Measurements from ENCODE around the gene KIF21A. TPM values are rescaled to one million over a fixed set of nuclear protein-coding genes. Genes with fewer than 3 reads are reported as not detected.

KIF21A gene
- total RNA-seq, 1 donor from 2014 or later: 24.4 TPM

- no peak for DNase-seq (ENCODE audit: low spot score in 2 of 2, unreplicated experiment in 2 of 2)
- peaks cover 21% of the 10 kb centered on the region for H3K4me1 Mint-ChIP-seq
- H3K27ac Mint-ChIP-seq: peak overlapping the region; percentile 75
Observed at GRCh38 chr12:39441189-39441962, 1.5 kb downstream of the KIF21A start.

GRCh38 chr12:39440781-39441180 lies 2.1 kb downstream of the KIF21A start:
- Mint-ChIP-seq H3K36me3 (no peaks in the 10 kb centered on the region), H3K27ac (no peak overlapping the region), H3K4me1 (peaks cover 22% of the 10 kb centered on the region), H3K4me3 (peak overlapping the region; percentile 49), H3K9me3 (no peaks in the 10 kb centered on the region), H3K27me3 (ENCODE audit: low read depth) (no peaks in the 10 kb centered on the region)
- DNase-seq (ENCODE audit: low spot score in 2 of 2, unreplicated experiment in 2 of 2): no peak
- TF ChIP-seq, protein P1, sequence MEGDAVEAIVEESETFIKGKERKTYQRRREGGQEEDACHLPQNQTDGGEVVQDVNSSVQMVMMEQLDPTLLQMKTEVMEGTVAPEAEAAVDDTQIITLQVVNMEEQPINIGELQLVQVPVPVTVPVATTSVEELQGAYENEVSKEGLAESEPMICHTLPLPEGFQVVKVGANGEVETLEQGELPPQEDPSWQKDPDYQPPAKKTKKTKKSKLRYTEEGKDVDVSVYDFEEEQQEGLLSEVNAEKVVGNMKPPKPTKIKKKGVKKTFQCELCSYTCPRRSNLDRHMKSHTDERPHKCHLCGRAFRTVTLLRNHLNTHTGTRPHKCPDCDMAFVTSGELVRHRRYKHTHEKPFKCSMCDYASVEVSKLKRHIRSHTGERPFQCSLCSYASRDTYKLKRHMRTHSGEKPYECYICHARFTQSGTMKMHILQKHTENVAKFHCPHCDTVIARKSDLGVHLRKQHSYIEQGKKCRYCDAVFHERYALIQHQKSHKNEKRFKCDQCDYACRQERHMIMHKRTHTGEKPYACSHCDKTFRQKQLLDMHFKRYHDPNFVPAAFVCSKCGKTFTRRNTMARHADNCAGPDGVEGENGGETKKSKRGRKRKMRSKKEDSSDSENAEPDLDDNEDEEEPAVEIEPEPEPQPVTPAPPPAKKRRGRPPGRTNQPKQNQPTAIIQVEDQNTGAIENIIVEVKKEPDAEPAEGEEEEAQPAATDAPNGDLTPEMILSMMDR (IDR thresholded peaks at IDR 0.05; ENCODE audit: unreplicated experiment): no peak

More at GRCh38 chr12:39441189-39441962, 1.5 kb downstream of the KIF21A start:
- TF ChIP-seq, protein P1 (IDR thresholded peaks at IDR 0.05; ENCODE audit: unreplicated experiment): no peak
- H3K4me3 Mint-ChIP-seq: peak overlapping the region; percentile 82
- no peaks in the 10 kb centered on the region for H3K36me3 Mint-ChIP-seq
- no peaks in the 10 kb centered on the region for H3K9me3 Mint-ChIP-seq
- no peaks in the 10 kb centered on the region for H3K27me3 Mint-ChIP-seq (ENCODE audit: low read depth)

GRCh38 chr12:39440101-39440500 lies 2.8 kb downstream of the KIF21A start:
- TF ChIP-seq, protein P1 (IDR thresholded peaks at IDR 0.05; ENCODE audit: unreplicated experiment): no peak
- no peaks in the 10 kb centered on the region for H3K27me3 Mint-ChIP-seq (ENCODE audit: low read depth)
- no peak for DNase-seq (ENCODE audit: low spot score in 2 of 2, unreplicated experiment in 2 of 2)
- no peak overlapping the region for H3K27ac Mint-ChIP-seq
- H3K9me3 Mint-ChIP-seq: no peaks in the 10 kb centered on the region
- no peaks in the 10 kb centered on the region for H3K36me3 Mint-ChIP-seq
- no peak overlapping the region for H3K4me3 Mint-ChIP-seq
- peaks cover 22% of the 10 kb centered on the region for H3K4me1 Mint-ChIP-seq

DNA sequence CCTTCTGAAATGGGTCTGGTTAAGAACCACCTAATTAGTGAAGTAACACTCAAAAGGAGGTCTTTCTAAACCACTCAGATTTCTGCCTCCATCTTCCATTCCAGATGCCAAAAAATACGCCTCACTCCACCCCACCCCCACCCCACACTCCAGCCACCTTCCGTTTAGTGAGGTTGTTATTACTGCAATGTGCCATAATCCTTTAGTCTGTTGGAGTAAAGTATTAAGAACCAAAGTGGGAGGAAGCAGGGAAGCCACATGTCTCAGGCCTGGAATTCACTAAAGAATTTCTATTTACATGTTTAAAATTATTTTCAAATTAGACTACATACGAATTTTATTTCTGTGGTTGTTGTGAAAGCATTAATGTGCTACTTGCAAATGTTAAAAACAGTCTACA lies 7.4 kb downstream of the KIF21A start:
- no peak for DNase-seq (ENCODE audit: low spot score in 2 of 2, unreplicated experiment in 2 of 2)
- peaks cover 1% of the 10 kb centered on the region for H3K4me1 Mint-ChIP-seq
- H3K27ac Mint-ChIP-seq: no peak overlapping the region
- no peaks in the 10 kb centered on the region for H3K9me3 Mint-ChIP-seq
- H3K36me3 Mint-ChIP-seq: no peaks in the 10 kb centered on the region
- TF ChIP-seq, protein P1 (IDR thresholded peaks at IDR 0.05; ENCODE audit: unreplicated experiment): no peak
- H3K4me3 Mint-ChIP-seq: no peak overlapping the region
- H3K27me3 Mint-ChIP-seq (ENCODE audit: low read depth): no peaks in the 10 kb centered on the region

DNA sequence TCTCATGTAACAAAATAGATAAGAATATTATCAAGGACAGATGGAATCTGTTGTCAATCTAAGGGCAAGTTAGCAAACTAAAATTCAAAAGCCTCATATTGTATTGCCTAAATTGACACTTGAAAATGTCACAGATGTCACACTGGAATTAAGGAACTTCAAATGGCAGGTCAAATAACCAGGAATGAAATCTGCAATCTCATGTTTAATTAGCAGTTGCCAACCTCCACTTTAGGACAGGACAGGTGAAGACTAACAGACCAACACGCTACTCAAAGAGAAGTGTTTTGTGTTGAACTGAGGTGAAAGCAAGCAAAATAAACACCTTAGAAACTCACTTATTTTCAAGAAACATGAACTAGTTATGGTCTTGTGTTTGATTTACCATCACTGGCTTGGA lies 11.1 kb downstream of the KIF21A start:
- H3K9me3 Mint-ChIP-seq: no peaks in the 10 kb centered on the region
- H3K36me3 Mint-ChIP-seq: no peaks in the 10 kb centered on the region
- no peak overlapping the region for H3K27ac Mint-ChIP-seq
- H3K4me1 Mint-ChIP-seq: peaks cover 1% of the 10 kb centered on the region
- H3K4me3 Mint-ChIP-seq: no peak overlapping the region
- H3K27me3 Mint-ChIP-seq (ENCODE audit: low read depth): no peaks in the 10 kb centered on the region
- TF ChIP-seq, protein P1 (IDR thresholded peaks at IDR 0.05; ENCODE audit: unreplicated experiment): no peak
- no peak for DNase-seq (ENCODE audit: low spot score in 2 of 2, unreplicated experiment in 2 of 2)

Measured in mesothelial cell of epicardium (in vitro differentiated cells).